CD4-positive, alpha-beta T cell treated with Interferon alpha-2 for 1 hour (primary cell): ENCODE results near the gene SVOP.
A peak's percentile ranks its signal among the peaks of the same experiment; 100 is the strongest.

Experiments
- DNase-seq, 2 donors: peaks; one replicate each; pipeline ENCODE4 v3.0.0-alpha.2; 2020 to 2022

Gene SVOP

GRCh38 chr12:108973629-108974152 lies 47.2 kb downstream of the SVOP start:
- DNase-seq: no peak

GRCh38 chr12:108972358-108972757 lies 48.5 kb downstream of the SVOP start:
- no peak for DNase-seq

GRCh38 chr12:108969622-108970021 lies 51.2 kb downstream of the SVOP start:
- no peak for DNase-seq

GRCh38 chr12:108967869-108968540 lies 52.9 kb downstream of the SVOP start:
- DNase-seq: no peak

- no peak for DNase-seq
These were observed 54.3 kb downstream of the SVOP start for GRCh38 chr12:108966378-108967151.

- DNase-seq: no peak
These were observed 55.0 kb downstream of the SVOP start for GRCh38 chr12:108965886-108966285.

- no peak for DNase-seq
These were observed 56.2 kb downstream of the SVOP start for GRCh38 chr12:108964371-108965352.

- DNase-seq: no peak
These were observed 58.6 kb downstream of the SVOP start for GRCh38 chr12:108962256-108962655.

GRCh38 chr12:108959748-108960655 lies 60.9 kb downstream of the SVOP start:
- no peak for DNase-seq

GRCh38 chr12:108955225-108955835 lies 65.5 kb downstream of the SVOP start:
- DNase-seq: no peak

GRCh38 chr12:108950991-108951739 lies 69.7 kb downstream of the SVOP start:
- DNase-seq: peak; percentile 68 to 81

- DNase-seq: no peak
These were observed 70.9 kb downstream of the SVOP start for GRCh38 chr12:108949976-108950375.

GRCh38 chr12:108948367-108948766 lies 72.5 kb downstream of the SVOP start:
- DNase-seq: no peak

- DNase-seq: no peak
These were observed 73.8 kb downstream of the SVOP start for GRCh38 chr12:108947097-108947496.

- no peak for DNase-seq
These were observed 80.7 kb downstream of the SVOP start for GRCh38 chr12:108940138-108940537.

- peak; percentile 8 to 45 for DNase-seq
These were observed 81.3 kb downstream of the SVOP start for GRCh38 chr12:108939594-108939993.

GRCh38 chr12:108938247-108938924 lies 82.5 kb downstream of the SVOP start:
- no peak for DNase-seq

GRCh38 chr12:108935159-108935763 lies 85.6 kb downstream of the SVOP start:
- DNase-seq: no peak

- DNase-seq: no peak
These were observed 86.9 kb downstream of the SVOP start for GRCh38 chr12:108933949-108934348.

GRCh38 chr12:108930756-108931155 lies 90.1 kb downstream of the SVOP start:
- DNase-seq: no peak
